HG02970 (cell line): Measurements from ENCODE around the gene ZNF69.
"Not testable (repeated sequence)": the region's sequence is repeated elsewhere in the genome, so short reads cannot be mapped to it uniquely, and the experiment has no call there.

Experiments used
- ATAC-seq: cut with Tn5 transposase; IDR thresholded peaks from one replicate; pipeline ENCODE4 v1.9.1; 2021; ENCODE audit warnings: mild to moderate bottlenecking, moderate library complexity, moderate number of reproducible peaks; ENCODE audit not compliant: unreplicated experiment, low FRiP score

Gene ZNF69

DNA sequence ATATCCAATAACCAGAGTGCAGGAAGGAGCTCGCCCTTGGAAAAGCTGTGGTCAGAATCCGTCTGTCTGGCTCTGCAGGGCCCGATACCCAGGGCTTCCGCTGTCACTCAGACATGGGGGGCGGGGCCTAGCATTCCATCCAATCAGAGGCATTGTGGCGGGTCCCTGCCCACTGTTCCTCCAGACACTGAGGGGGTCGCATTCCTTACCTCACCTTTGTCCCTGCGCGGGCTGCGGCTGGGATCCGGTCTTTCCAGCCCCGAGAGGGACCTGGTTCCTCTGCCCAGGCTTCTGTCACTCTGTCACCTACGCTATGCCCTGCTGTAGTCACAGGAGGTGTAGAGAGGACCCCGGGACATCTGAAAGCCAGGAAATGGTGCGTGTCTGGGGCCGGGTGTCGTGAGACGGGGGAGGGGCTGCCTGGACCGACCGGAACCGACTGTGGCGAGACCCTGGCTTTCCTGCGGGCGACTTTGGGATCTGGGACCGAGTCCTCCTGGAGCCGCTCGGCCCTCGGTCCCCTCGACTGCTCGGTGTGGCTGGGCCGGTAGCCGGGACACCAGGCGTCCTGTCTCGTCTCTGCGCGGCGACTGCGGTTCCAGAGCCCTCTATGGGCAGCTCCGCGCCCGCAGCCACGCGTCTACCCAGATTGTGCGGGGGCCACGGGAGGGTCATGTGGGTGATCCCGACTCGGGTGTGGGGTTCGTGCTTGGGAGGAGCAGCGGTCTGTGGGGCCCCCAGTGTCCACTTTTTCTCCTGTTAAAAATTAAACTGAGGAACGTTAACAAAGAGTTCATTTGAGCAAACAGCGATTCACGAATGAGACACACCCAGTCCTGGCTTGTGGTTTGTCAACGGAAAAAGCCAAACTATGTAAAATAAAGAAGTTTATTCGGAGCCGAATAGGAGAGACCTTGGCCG lies at the start of gene ZNF69:
Gene ZNF69 (plus strand): TSS at position 172 of the 921 bp plus-strand sequence. CDS start 142 bp downstream, at position 314.
- peak; percentile 66 for ATAC-seq

GRCh38 chr19:11843722-11844121 lies 43.9 kb upstream of the ZNF69 start:
- ATAC-seq, result no peak

- not testable (repeated sequence) for ATAC-seq
These were observed 40.0 kb upstream of the ZNF69 start for GRCh38 chr19:11847615-11848014.

DNA sequence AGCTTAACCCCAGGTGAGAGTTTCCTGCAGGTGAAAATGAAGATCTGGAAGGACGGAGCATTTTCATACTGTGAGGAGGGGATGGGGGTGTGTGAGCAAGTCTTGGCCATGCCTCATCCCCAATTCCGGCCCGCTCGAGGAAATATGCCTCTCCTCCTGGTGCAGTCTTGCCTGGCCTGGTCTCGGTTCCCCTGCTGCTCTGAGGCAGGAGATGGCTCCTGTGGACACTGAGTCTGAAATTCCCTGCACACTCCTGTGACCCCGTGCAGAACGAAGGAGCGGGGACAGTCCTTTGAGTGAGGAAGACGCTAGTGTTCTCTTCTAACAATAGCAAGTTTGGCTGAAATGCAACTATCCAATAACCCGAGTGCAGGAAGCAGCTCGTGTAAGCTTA lies 39.4 kb upstream of the ZNF69 start:
- no peak for ATAC-seq

GRCh38 chr19:11848594-11849469 lies 38.8 kb upstream of the ZNF69 start, which contains the start of gene ZNF439:
Gene ZNF439, plus strand, starts transcription at chr19:11848726. Its CDS starts 142 bp downstream, at chr19:11848868.
- ATAC-seq, result peak; percentile 81

- not testable (repeated sequence) for ATAC-seq
These were observed 37.3 kb upstream of the ZNF69 start for GRCh38 chr19:11850289-11850688.

DNA sequence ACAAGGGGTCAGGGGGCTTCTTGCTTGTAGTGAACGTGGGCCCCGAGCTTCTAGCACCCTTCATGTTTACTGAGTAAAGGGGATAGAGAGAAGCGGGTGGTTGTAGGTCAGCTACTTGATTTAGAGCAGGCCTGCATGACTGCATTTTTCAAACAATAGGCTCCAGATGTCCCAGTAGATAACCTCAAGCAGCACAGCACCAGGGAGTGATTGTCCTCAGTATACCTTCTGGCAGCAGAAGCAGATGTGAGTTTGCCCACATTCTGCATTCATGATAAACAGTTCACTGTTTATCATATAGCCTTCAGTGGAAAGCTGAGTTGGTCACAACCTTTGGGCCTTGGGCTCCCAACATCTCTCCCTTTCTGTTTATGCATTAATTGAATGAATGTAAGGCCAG lies 34.2 kb upstream of the ZNF69 start:
- ATAC-seq, result no peak

GRCh38 chr19:11856596-11857250 lies 30.9 kb upstream of the ZNF69 start:
- ATAC-seq, result no peak

GRCh38 chr19:11860721-11861120 lies 26.9 kb upstream of the ZNF69 start:
- ATAC-seq, result no peak

DNA sequence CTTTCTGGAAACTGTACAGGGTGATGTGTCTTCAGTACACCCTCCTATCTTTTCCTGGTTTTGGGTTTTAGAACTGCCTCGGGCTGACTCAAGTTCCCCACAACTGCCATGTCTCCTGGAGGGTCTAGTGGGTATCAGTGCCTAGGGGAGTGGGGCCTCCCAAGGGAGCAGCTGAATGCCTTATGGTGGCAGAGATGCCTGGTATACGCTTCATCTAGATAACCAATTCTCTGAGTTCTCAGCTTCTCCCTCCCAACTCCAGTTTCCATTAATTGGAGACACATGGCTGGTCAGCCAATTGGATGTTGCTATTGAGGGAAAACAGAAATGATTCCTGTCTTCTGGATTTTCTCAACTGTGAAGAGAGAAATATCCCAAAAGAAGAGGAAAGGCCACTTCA lies 26.3 kb upstream of the ZNF69 start:
- no peak for ATAC-seq

- ATAC-seq, result not testable (repeated sequence)
These were observed 19.8 kb upstream of the ZNF69 start for GRCh38 chr19:11867766-11868165.

DNA sequence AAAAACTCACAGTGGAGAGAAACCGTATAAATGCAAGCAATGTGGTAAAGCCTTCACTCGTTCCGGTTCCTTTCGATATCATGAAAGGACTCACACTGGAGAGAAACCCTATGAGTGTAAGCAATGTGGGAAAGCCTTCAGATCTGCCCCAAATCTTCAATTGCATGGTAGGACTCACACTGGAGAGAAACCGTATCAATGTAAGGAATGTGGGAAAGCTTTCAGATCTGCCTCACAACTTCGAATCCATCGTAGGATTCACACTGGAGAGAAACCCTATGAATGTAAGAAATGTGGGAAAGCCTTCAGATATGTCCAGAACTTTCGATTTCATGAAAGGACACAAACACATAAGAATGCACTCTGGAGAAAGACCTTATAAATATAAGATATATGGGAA lies 19.4 kb upstream of the ZNF69 start:
- ATAC-seq, result no peak

GRCh38 chr19:11872624-11873023 lies 15.0 kb upstream of the ZNF69 start:
- ATAC-seq, result no peak

- no peak for ATAC-seq
These were observed 13.8 kb upstream of the ZNF69 start for GRCh38 chr19:11873762-11874161.

GRCh38 chr19:11879687-11880266 lies 7.8 kb upstream of the ZNF69 start:
- ATAC-seq, result not testable (repeated sequence)

- ATAC-seq, result no peak
These were observed 7.0 kb upstream of the ZNF69 start for GRCh38 chr19:11880598-11880997.

DNA sequence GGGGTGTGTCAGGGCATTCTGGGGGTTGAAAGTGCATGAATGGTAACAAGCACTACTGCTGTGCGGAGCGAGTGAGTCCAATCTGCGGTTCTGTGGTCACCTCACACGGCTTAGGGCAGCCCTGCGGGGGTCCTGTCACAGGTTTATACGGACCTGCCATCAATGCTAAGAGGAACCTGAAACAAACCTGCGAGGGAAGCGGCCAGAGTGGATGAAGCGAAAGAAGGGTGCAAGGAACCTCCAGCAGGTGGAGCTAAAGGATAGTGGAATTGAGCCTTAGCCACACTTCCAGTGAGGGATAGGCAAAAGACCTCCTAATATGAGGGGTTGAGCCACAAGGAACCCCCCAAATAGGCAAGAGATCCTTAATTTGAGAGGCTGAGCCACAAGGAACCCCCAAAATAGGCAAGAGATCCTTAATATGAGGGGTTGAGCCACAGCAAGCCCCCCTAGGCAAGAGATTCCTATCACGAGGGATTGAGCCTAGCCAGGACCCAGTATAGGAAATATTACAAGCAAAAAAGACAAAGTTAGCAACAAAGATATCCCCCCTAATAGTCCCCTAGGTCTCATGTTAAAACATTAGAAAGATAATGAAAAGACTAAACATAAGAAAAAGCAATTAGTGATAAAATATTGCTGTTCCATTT lies 6.3 kb upstream of the ZNF69 start:
- ATAC-seq, result no peak

- no peak for ATAC-seq
These were observed 5.0 kb upstream of the ZNF69 start for GRCh38 chr19:11882606-11883005.

GRCh38 chr19:11887234-11887610 lies 360 bp upstream of the ZNF69 start:
- ATAC-seq, result no peak

DNA sequence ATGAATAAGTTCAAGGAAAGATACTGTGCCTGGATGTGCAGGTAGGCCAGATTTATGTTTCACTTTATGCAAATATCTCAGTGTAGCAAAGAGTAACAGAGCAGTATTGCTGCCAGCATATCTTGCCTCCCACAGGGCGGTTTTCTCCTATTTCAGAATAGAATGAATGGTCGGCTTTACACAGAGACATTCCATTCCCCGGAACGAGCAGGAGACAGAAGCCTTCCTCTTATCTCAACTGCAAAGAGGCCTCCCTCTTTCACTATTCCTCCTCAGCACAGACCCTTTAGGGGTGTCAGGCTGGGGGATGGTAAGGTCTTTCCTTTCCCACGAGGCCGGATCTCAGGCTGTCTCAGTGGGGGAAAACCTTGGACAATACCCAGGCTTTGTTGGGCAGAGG lies 2.3 kb downstream of the ZNF69 start:
- not testable (repeated sequence) for ATAC-seq
